GM19324 (cell line): Measurements from ENCODE around the gene SYT1.
"Not testable (repeated sequence)": the region's sequence is repeated elsewhere in the genome, so short reads cannot be mapped to it uniquely, and the experiment has no call there.

Experiments
- ATAC-seq: cut with Tn5 transposase; IDR thresholded peaks from one replicate; pipeline ENCODE4 v1.9.1; 2021; ENCODE audit warnings: mild to moderate bottlenecking, moderate library complexity; ENCODE audit not compliant: unreplicated experiment, low FRiP score

The SYT1 gene

GRCh38 chr12:79199166-79199565, 334.6 kb downstream of the SYT1 start:
- no peak for ATAC-seq

- ATAC-seq, result no peak
Measured at GRCh38 chr12:79200176-79200575, 335.6 kb downstream of the SYT1 start.

- no peak for ATAC-seq
Measured at GRCh38 chr12:79203058-79203647, 338.6 kb downstream of the SYT1 start.

- no peak for ATAC-seq
Measured at GRCh38 chr12:79206871-79207270, 342.3 kb downstream of the SYT1 start.

GRCh38 chr12:79210403-79210802, 345.8 kb downstream of the SYT1 start:
- ATAC-seq, result not testable (repeated sequence)

GRCh38 chr12:79217306-79217705, 352.7 kb downstream of the SYT1 start:
- ATAC-seq, result no peak

GRCh38 chr12:79223210-79223609, 358.6 kb downstream of the SYT1 start:
- no peak for ATAC-seq

- ATAC-seq, result no peak
Measured at GRCh38 chr12:79223761-79224160, 359.2 kb downstream of the SYT1 start.

GRCh38 chr12:79227091-79227490, 362.5 kb downstream of the SYT1 start:
- ATAC-seq, result no peak

- ATAC-seq, result no peak
Measured at GRCh38 chr12:79227646-79228045, 363.1 kb downstream of the SYT1 start.

- peak; percentile 84 for ATAC-seq
Measured at GRCh38 chr12:79233341-79233781, 368.8 kb downstream of the SYT1 start.

GRCh38 chr12:79236920-79237319, 372.3 kb downstream of the SYT1 start:
- no peak for ATAC-seq

GRCh38 chr12:79238246-79238645, 373.7 kb downstream of the SYT1 start:
- ATAC-seq, result no peak

GRCh38 chr12:79247494-79247893, 382.9 kb downstream of the SYT1 start:
- ATAC-seq, result no peak

GRCh38 chr12:79250186-79250585, 385.6 kb downstream of the SYT1 start:
- ATAC-seq, result no peak

- no peak for ATAC-seq
Measured at GRCh38 chr12:79250960-79251755, 386.6 kb downstream of the SYT1 start.

- ATAC-seq, result no peak
Measured at GRCh38 chr12:79252358-79253075, 387.9 kb downstream of the SYT1 start.

- no peak for ATAC-seq
Measured at GRCh38 chr12:79255288-79255687, 390.7 kb downstream of the SYT1 start.

GRCh38 chr12:79260923-79261322, 396.3 kb downstream of the SYT1 start:
- no peak for ATAC-seq

GRCh38 chr12:79262938-79263337, 398.4 kb downstream of the SYT1 start:
- ATAC-seq, result no peak

GRCh38 chr12:79266343-79267144, 402.0 kb downstream of the SYT1 start:
- ATAC-seq, result no peak
